GM12878 (cell line): Measurements from ENCODE around the gene ERCC1. TPM values are rescaled to one million over a fixed set of nuclear protein-coding genes. Genes with fewer than 3 reads are reported as not detected.

Experiments used
- BHLHE40 ChIP-seq, 2 experiments: fragments of 450-650 bp in 1 of 2; IDR thresholded peaks; 2 replicates each; pipeline ENCODE4 v1.6.1; 2011 to 2017; ENCODE audit warnings: low read depth in 2 of 2, borderline replicate concordance in 1 of 2, improper control_type of control experiment in 1 of 2, low read length in 1 of 2, mild to moderate bottlenecking in 1 of 2
- CREB1 ChIP-seq: IDR thresholded peaks from 2 replicates; pipeline ENCODE4 v1.6.1; 2012; ENCODE audit warnings: low read depth, mild to moderate bottlenecking, inconsistent platforms
- CREM ChIP-seq: IDR thresholded peaks from 2 replicates; pipeline ENCODE4 v1.6.1; 2014; ENCODE audit warnings: antibody characterized with exemption, low read depth
- EED ChIP-seq: sonication (generic); IDR thresholded peaks from 2 replicates; pipeline ENCODE4 v1.6.1; 2016; ENCODE audit warnings: antibody characterized with exemption, low read depth
- ESRRA ChIP-seq: IDR thresholded peaks from 2 replicates; pipeline ENCODE4 v1.6.1; 2012; ENCODE audit warnings: mild to moderate bottlenecking, low read length, improper control_type of control experiment
- HDGF ChIP-seq: fragments of 450-650 bp; IDR thresholded peaks from 2 replicates; pipeline ENCODE4 v1.6.1; 2016; ENCODE audit warnings: antibody characterized with exemption
- IRF4 ChIP-seq: IDR thresholded peaks from 2 replicates; pipeline ENCODE4 v1.6.1; 2011; ENCODE audit warnings: low read depth, low read length
- JUND ChIP-seq: IDR thresholded peaks from 2 replicates; pipeline ENCODE4 v1.6.1; 2012; ENCODE audit warnings: low read depth, mild to moderate bottlenecking, low read length, improper control_type of control experiment, moderate library complexity
- KAT2A ChIP-seq: conservative IDR thresholded peaks from 2 replicates; pipeline ENCODE4 v1.6.1; 2011; ENCODE audit warnings: low read depth, low read length; ENCODE audit not compliant: control insufficient read depth
- KDM1A ChIP-seq: fragments of 200-600 bp; sonication (generic); IDR thresholded peaks from 2 replicates; pipeline ENCODE4 v1.6.1; 2016; ENCODE audit warnings: borderline replicate concordance
- MEF2B ChIP-seq: fragments of 450-650 bp; IDR thresholded peaks from 2 replicates; pipeline ENCODE4 v1.6.1; 2018; ENCODE audit warnings: mild to moderate bottlenecking, moderate library complexity; ENCODE audit not compliant: partially characterized antibody, poor library complexity, severe bottlenecking
- MXI1 ChIP-seq: fragments of 150-350 bp; IDR thresholded peaks from 2 replicates; pipeline ENCODE4 v1.6.1; 2011; ENCODE audit warnings: low read depth, mild to moderate bottlenecking, inconsistent platforms, low read length, improper control_type of control experiment
- NFXL1 ChIP-seq: fragments of 450-650 bp; IDR thresholded peaks from 2 replicates; pipeline ENCODE4 v1.6.1; 2017; ENCODE audit warnings: antibody characterized with exemption, mild to moderate bottlenecking, borderline replicate concordance
- RAD51 ChIP-seq: fragments of 450-650 bp; IDR thresholded peaks from 2 replicates; pipeline ENCODE4 v1.6.1; 2016; ENCODE audit warnings: moderate library complexity, mild to moderate bottlenecking, inconsistent platforms
- RCOR1 ChIP-seq: conservative IDR thresholded peaks from 2 replicates; pipeline ENCODE4 v1.6.1; 2012; ENCODE audit warnings: low read depth, low read length, improper control_type of control experiment
- SPI1 ChIP-seq: IDR thresholded peaks from 2 replicates; pipeline ENCODE4 v1.6.1; 2011; ENCODE audit warnings: low read depth, mild to moderate bottlenecking, low read length, moderate library complexity, borderline replicate concordance; ENCODE audit not compliant: insufficient read depth
- TBL1XR1 ChIP-seq: IDR thresholded peaks from 2 replicates; pipeline ENCODE4 v1.6.1; 2012; ENCODE audit warnings: low read depth, low read length, improper control_type of control experiment
- polyA plus RNA-seq, 11 experiments: library from polyadenylated mRNA; depleted of rRNA in 4 of 11; unstranded in 6 of 11; stranded (reverse) in 5 of 11; fragments of >200 nt; fragmentation: Nextera tagmentation in 4 of 11; fragmentation: Illumina TruSeq in 1 of 11; extraction: Ambion mirVana in 4 of 11; extraction: Trizol in 1 of 11; gene quantifications; 1 replicate in 1 of 11; 2 replicates in 10 of 11; pipeline versions ENCODE4 v1.2.1 to v1.2.3, GENCODE V29; 2011 to 2016; ENCODE audit warnings: inconsistent platforms in 2 of 11, missing spikeins in 2 of 11, low read depth in 1 of 11
- total RNA-seq, 4 experiments: library from RNA; depleted of rRNA in 3 of 4; stranded (reverse); fragments of >200 nt in 3 of 4; fragmentation: Illumina TruSeq in 1 of 4; extraction: Trizol in 1 of 4; gene quantifications; 2 replicates each; pipeline versions ENCODE4 v1.2.1 to v1.2.3, GENCODE V29; 2013 to 2021
- TF ChIP-seq, protein P1 (sequence below): IDR thresholded peaks from 2 replicates; pipeline ENCODE4 v1.6.1; 2012; ENCODE audit warnings: low read depth, low read length, improper control_type of control experiment
- TF ChIP-seq, protein P2 (sequence below): IDR thresholded peaks from 2 replicates; pipeline ENCODE4 v1.6.1; 2012; ENCODE audit warnings: improper control_type of control experiment, low read depth, low read length; ENCODE audit not compliant: insufficient replicate concordance
- TF ChIP-seq, protein P3 (sequence below): IDR thresholded peaks from 2 replicates; pipeline ENCODE4 v1.6.1; 2011; ENCODE audit warnings: borderline replicate concordance, low read depth, mild to moderate bottlenecking, moderate library complexity, low read length; ENCODE audit not compliant: insufficient read depth, poor library complexity, severe bottlenecking
- TF ChIP-seq, protein P4 (sequence below): fragments of 450-650 bp; IDR thresholded peaks from 2 replicates; pipeline ENCODE4 v1.6.1; 2016; ENCODE audit warnings: mild to moderate bottlenecking

ERCC1 gene
- total and polyA plus RNA-seq, 10 of the 15 experiments (the other 5 are each of a cell fraction or from before 2014, with no cell fraction given) = 14.7 to 104 (median 61.1) TPM

DNA sequence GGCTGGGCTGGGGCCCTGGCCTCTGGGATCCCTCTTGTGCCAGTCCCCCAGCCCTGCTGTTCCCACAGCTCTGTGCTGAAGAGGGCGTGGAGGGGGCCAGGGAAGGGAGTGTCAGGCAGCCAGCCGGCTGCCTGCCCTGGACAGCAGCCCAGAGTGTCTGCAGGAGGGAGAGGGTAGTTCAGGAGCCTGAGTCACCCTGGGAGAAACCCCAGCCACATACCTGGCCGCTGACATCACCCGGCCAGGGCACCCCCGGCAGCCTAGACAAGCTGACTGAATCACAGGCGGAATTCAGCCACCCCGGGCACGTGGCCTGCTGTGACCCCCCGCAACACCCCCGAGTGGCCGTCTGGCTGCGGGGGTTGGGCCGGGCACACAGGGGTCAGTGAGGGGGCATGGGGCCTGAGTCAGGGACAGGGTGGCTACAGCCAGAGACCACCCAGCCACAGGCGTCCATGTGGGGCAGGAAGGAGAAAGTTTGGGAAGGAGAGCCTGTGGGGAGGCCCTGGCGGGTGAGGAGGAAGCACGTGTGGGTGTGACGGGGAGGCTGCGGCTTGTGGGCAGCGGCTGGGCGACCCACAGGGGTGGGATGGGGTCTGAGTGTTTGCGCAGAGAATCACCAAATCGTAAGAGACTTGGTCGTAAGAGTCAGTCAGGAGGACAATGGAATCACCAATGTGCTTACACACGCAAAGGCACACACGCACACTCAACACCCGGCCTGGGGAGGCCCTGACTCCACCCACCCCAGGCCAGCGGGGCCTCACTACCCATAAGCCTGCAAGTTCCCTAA, 32.2 kb upstream of the ERCC1 start (continued):
- TF ChIP-seq HDGF (no peak), SPI1 (no peak), IRF4 (no peak), RCOR1 (no peak), RAD51 (peak; percentile 31; the same call in 1 of the 2 replicates), JUND (peak; percentile 35; the same call in 1 of the 2 replicates), BHLHE40 (IDR thresholded peaks at IDR 0.05; ENCODE audit: borderline replicate concordance in 1 of 2, low read depth in 2 of 2, low read length in 1 of 2) (peak; percentile 74 to 90), ESRRA (no peak), MXI1 (no peak), CREM (peak; percentile 66; the same call in 1 of the 2 replicates), MEF2B (no peak), TBL1XR1 (no peak), NFXL1 (no peak), KAT2A (no peak), CREB1 (peak; percentile 61; the same call in 1 of the 2 replicates), KDM1A (no peak), EED (peak; percentile 33; the same call in 1 of the 2 replicates)
- TF ChIP-seq, protein P1, sequence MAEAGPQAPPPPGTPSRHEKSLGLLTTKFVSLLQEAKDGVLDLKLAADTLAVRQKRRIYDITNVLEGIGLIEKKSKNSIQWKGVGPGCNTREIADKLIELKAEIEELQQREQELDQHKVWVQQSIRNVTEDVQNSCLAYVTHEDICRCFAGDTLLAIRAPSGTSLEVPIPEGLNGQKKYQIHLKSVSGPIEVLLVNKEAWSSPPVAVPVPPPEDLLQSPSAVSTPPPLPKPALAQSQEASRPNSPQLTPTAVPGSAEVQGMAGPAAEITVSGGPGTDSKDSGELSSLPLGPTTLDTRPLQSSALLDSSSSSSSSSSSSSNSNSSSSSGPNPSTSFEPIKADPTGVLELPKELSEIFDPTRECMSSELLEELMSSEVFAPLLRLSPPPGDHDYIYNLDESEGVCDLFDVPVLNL = no peak
- TF ChIP-seq, protein P2, sequence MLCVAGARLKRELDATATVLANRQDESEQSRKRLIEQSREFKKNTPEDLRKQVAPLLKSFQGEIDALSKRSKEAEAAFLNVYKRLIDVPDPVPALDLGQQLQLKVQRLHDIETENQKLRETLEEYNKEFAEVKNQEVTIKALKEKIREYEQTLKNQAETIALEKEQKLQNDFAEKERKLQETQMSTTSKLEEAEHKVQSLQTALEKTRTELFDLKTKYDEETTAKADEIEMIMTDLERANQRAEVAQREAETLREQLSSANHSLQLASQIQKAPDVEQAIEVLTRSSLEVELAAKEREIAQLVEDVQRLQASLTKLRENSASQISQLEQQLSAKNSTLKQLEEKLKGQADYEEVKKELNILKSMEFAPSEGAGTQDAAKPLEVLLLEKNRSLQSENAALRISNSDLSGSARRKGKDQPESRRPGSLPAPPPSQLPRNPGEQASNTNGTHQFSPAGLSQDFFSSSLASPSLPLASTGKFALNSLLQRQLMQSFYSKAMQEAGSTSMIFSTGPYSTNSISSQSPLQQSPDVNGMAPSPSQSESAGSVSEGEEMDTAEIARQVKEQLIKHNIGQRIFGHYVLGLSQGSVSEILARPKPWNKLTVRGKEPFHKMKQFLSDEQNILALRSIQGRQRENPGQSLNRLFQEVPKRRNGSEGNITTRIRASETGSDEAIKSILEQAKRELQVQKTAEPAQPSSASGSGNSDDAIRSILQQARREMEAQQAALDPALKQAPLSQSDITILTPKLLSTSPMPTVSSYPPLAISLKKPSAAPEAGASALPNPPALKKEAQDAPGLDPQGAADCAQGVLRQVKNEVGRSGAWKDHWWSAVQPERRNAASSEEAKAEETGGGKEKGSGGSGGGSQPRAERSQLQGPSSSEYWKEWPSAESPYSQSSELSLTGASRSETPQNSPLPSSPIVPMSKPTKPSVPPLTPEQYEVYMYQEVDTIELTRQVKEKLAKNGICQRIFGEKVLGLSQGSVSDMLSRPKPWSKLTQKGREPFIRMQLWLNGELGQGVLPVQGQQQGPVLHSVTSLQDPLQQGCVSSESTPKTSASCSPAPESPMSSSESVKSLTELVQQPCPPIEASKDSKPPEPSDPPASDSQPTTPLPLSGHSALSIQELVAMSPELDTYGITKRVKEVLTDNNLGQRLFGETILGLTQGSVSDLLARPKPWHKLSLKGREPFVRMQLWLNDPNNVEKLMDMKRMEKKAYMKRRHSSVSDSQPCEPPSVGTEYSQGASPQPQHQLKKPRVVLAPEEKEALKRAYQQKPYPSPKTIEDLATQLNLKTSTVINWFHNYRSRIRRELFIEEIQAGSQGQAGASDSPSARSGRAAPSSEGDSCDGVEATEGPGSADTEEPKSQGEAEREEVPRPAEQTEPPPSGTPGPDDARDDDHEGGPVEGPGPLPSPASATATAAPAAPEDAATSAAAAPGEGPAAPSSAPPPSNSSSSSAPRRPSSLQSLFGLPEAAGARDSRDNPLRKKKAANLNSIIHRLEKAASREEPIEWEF = no peak
- TF ChIP-seq, protein P3, sequence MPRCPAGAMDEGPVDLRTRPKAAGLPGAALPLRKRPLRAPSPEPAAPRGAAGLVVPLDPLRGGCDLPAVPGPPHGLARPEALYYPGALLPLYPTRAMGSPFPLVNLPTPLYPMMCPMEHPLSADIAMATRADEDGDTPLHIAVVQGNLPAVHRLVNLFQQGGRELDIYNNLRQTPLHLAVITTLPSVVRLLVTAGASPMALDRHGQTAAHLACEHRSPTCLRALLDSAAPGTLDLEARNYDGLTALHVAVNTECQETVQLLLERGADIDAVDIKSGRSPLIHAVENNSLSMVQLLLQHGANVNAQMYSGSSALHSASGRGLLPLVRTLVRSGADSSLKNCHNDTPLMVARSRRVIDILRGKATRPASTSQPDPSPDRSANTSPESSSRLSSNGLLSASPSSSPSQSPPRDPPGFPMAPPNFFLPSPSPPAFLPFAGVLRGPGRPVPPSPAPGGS = no peak
- TF ChIP-seq, protein P4, sequence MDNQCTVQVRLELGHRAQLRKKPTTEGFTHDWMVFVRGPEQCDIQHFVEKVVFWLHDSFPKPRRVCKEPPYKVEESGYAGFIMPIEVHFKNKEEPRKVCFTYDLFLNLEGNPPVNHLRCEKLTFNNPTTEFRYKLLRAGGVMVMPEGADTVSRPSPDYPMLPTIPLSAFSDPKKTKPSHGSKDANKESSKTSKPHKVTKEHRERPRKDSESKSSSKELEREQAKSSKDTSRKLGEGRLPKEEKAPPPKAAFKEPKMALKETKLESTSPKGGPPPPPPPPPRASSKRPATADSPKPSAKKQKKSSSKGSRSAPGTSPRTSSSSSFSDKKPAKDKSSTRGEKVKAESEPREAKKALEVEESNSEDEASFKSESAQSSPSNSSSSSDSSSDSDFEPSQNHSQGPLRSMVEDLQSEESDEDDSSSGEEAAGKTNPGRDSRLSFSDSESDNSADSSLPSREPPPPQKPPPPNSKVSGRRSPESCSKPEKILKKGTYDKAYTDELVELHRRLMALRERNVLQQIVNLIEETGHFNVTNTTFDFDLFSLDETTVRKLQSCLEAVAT = 0 out of 2 replicates have a peak, but pooled peaks have one; percentile 9
